SK-N-SH treated with all-trans-retinoic acid at 6 μM for 48 hours (cell line): Measurements from ENCODE around the gene ZNF846.

ENCODE experiments used
- BACH2 ChIP-seq: fragments of 250-450 bp; sonication (Bioruptor Pico); IDR thresholded peaks from 2 replicates; pipeline ENCODE4 v1.9.0; 2021; ENCODE audit warnings: mild to moderate bottlenecking, borderline replicate concordance
- GLIS3 ChIP-seq: fragments of 250-450 bp; sonication (Bioruptor Pico); IDR thresholded peaks from 2 replicates; pipeline ENCODE4 v1.5.0; 2020; ENCODE audit warnings: mild to moderate bottlenecking, moderate library complexity
- PPARA ChIP-seq: fragments of 250-450 bp; sonication (Bioruptor Pico); IDR thresholded peaks from 2 replicates; pipeline ENCODE4 v1.5.0; 2020; ENCODE audit warnings: mild to moderate bottlenecking, borderline replicate concordance
- SNAI2 ChIP-seq: fragments of 250-450 bp; sonication (Bioruptor Pico); IDR thresholded peaks from 2 replicates; pipeline ENCODE4 v1.5.0; 2020; ENCODE audit warnings: mild to moderate bottlenecking, moderate library complexity
- TCF4 ChIP-seq: fragments of 250-450 bp; sonication (Bioruptor Pico); IDR thresholded peaks from 2 replicates; pipeline ENCODE4 v1.8.0; 2021; ENCODE audit warnings: mild to moderate bottlenecking, moderate library complexity, borderline replicate concordance
- TOX ChIP-seq: fragments of 250-450 bp; sonication (Bioruptor Pico); IDR thresholded peaks from 2 replicates; pipeline ENCODE4 v1.8.0; 2021; ENCODE audit warnings: mild to moderate bottlenecking, moderate library complexity, borderline replicate concordance
- ZC3H10 ChIP-seq: fragments of 250-450 bp; sonication (Bioruptor Pico); IDR thresholded peaks from 2 replicates; pipeline ENCODE4 v1.5.1; 2021; ENCODE audit warnings: mild to moderate bottlenecking, moderate library complexity
- ZFP3 ChIP-seq: fragments of 250-450 bp; sonication (Bioruptor Pico); IDR thresholded peaks from 2 replicates; pipeline ENCODE4 v1.5.0; 2020; ENCODE audit warnings: mild to moderate bottlenecking, moderate library complexity
- ZFP30 ChIP-seq: fragments of 450-650 bp; formaldehyde crosslinking; IDR thresholded peaks from 2 replicates; pipeline ENCODE4 v1.5.0; 2022; ENCODE audit warnings: mild to moderate bottlenecking, moderate library complexity
- ZNF70 ChIP-seq: fragments of 450-650 bp; formaldehyde crosslinking; IDR thresholded peaks from 2 replicates; pipeline ENCODE4 v1.5.0; 2020; ENCODE audit warnings: mild to moderate bottlenecking, moderate library complexity
- ZNF8 ChIP-seq: fragments of 450-650 bp; formaldehyde crosslinking; IDR thresholded peaks from 2 replicates; pipeline ENCODE4 v1.5.0; 2020; ENCODE audit warnings: mild to moderate bottlenecking, moderate library complexity

DNA sequence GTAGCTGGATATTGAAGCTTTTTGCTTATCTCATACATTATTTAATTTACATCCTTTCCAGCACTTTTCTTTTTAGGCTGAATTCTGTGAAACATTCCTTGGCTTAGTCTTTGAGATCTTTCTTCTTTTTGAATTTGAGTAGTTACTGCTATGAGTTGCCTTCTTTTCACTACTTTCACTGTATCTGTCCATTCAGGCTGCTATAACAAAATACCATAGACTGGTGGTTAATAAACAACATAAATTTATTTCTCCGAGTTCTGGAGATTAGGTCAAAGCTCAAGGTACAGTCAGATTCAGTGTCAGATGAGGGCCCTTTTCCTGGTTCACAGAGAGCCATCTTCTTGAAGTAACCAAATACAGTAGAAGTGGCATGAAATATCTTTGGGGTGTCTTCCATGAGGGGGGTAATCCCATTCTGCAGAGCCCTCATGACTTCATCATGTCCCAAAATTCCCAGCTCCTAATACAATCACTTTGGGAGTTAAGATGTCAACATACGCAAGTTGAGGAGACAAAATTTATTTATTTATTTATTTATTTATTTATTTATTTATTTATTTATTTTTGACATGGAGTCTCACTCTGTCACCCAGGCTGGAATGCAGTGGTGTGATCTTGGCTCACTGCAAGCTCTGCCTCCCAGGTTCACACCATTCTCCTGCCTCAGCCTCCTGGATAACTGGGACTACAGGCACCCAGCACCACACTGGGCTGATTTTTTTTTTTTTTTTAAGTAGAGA lies 15.7 kb downstream of the ZNF846 start:
- TF ChIP-seq TCF4 (CRISPR knock-in tag) (no peak), PPARA (no peak), ZFP30 (CRISPR knock-in tag) (no peak), GLIS3 (no peak), BACH2 (no peak), ZFP3 (CRISPR knock-in tag) (no peak), TOX (CRISPR knock-in tag) (no peak), ZNF70 (CRISPR knock-in tag) (no peak), ZC3H10 (CRISPR knock-in tag) (no peak), ZNF8 (CRISPR knock-in tag) (no peak), SNAI2 (CRISPR knock-in tag) (no peak)
